OCI-LY7 (cell line): ENCODE data around the gene RASA4B. TPM values are rescaled to one million over a fixed set of nuclear protein-coding genes. Genes with fewer than 3 reads are reported as not detected.
"Not testable (repeated sequence)": the region's sequence is repeated elsewhere in the genome, so short reads cannot be mapped to it uniquely, and the experiment has no call there.

Source experiments
- BruUV-seq: library from RNA; stranded (reverse); fragments of 400-500 nt; replicated peaks from 2 replicates; lab custom pipeline; 2021; lab: Mats Ljungman, UMichigan
- CTCF ChIA-PET: fragments of 300-600 bp; sonication (Branson Sonifier 250); formaldehyde crosslinking; loops from one replicate; lab custom pipeline; 2022; ENCODE audit warnings: antibody characterized with exemption; ENCODE audit not compliant: unreplicated experiment; lab: Charles Lee
- POLR2A ChIA-PET: fragments of 300-600 bp; sonication (Branson Sonifier 250); formaldehyde crosslinking; loops from one replicate; lab custom pipeline; 2022; ENCODE audit warnings: antibody characterized with exemption; lab: Charles Lee
- DNase-seq: peaks from one replicate; pipeline ENCODE4 v3.0.0-alpha.2; 2015; ENCODE audit warnings: low spot score
- H2AFZ ChIP-seq: fragments of 200-600 bp; sonication (generic), shearing (Covaris generic); 2 replicates; pipeline ENCODE4 v1.6.1; 2014; ENCODE audit warnings: mild to moderate bottlenecking, antibody characterized with exemption, low read length, moderate library complexity
- H3K27ac ChIP-seq: fragments of 200-600 bp; sonication (generic); 2 replicates; pipeline ENCODE4 v1.5.1; 2014; ENCODE audit warnings: mixed run types, low read depth, mild to moderate bottlenecking, moderate library complexity, low read length, inconsistent platforms; ENCODE audit not compliant: poor library complexity, severe bottlenecking
- H3K36me3 ChIP-seq: fragments of 200-600 bp; sonication (generic); 2 replicates; pipeline ENCODE4 v1.6.1; 2014; ENCODE audit warnings: mild to moderate bottlenecking, antibody characterized with exemption, low read length, moderate library complexity, mixed read lengths; ENCODE audit not compliant: insufficient read depth
- H3K4me1 ChIP-seq: fragments of 200-600 bp; sonication (generic); 2 replicates; pipeline ENCODE4 v1.5.1; 2014; ENCODE audit warnings: mild to moderate bottlenecking, low read length; ENCODE audit not compliant: insufficient read depth, poor library complexity, severe bottlenecking
- H3K4me2 ChIP-seq: fragments of 200-600 bp; sonication (generic); 2 replicates; pipeline ENCODE4 v1.6.1; 2014; ENCODE audit warnings: mild to moderate bottlenecking, low read length
- H3K4me3 ChIP-seq: fragments of 200-600 bp; sonication (generic); 2 replicates; pipeline ENCODE4 v1.5.1; 2014; ENCODE audit warnings: mild to moderate bottlenecking, low read depth, low read length; ENCODE audit not compliant: poor library complexity, severe bottlenecking
- H3K79me2 ChIP-seq: fragments of 200-600 bp; sonication (generic); 2 replicates; pipeline ENCODE4 v1.6.1; 2016; ENCODE audit warnings: low read depth, mild to moderate bottlenecking, low read length, moderate library complexity, mixed read lengths; ENCODE audit not compliant: insufficient read depth
- H3K9me2 ChIP-seq: fragments of 200-600 bp; sonication (generic); 2 replicates; pipeline ENCODE4 v1.6.1; 2016; ENCODE audit warnings: mild to moderate bottlenecking, low read length, mixed read lengths; ENCODE audit not compliant: insufficient read depth
- H3K9me3 ChIP-seq: fragments of 200-600 bp; sonication (generic); 2 replicates; pipeline ENCODE4 v1.6.1; 2014; ENCODE audit warnings: mild to moderate bottlenecking, mixed run types, low read length, mixed read lengths
- H4K20me1 ChIP-seq: fragments of 200-600 bp; sonication (generic); 2 replicates; pipeline ENCODE4 v1.6.1; 2014; ENCODE audit warnings: mild to moderate bottlenecking, antibody characterized with exemption, low read length, moderate library complexity, mixed read lengths; ENCODE audit not compliant: insufficient read depth
- intact Hi-C: fragments of 100-400 bp; cut with micrococcal nuclease; formaldehyde crosslinking; loops from one replicate; pipeline ENCODE4 v1.10.0; 2022; ENCODE audit not compliant: unreplicated experiment
- total RNA-seq, 2 experiments: library from RNA; depleted of rRNA in 1 of 2; stranded (reverse); fragments of >200 nt in 1 of 2; shearing (Covaris generic) in 1 of 2; gene quantifications; 2 replicates each; pipeline ENCODE4 v1.2.3, GENCODE V29; 2014 to 2022

RASA4B gene
- total RNA-seq, 2 experiments from 2014 or later = 7.2 to 12.8 TPM

DNA sequence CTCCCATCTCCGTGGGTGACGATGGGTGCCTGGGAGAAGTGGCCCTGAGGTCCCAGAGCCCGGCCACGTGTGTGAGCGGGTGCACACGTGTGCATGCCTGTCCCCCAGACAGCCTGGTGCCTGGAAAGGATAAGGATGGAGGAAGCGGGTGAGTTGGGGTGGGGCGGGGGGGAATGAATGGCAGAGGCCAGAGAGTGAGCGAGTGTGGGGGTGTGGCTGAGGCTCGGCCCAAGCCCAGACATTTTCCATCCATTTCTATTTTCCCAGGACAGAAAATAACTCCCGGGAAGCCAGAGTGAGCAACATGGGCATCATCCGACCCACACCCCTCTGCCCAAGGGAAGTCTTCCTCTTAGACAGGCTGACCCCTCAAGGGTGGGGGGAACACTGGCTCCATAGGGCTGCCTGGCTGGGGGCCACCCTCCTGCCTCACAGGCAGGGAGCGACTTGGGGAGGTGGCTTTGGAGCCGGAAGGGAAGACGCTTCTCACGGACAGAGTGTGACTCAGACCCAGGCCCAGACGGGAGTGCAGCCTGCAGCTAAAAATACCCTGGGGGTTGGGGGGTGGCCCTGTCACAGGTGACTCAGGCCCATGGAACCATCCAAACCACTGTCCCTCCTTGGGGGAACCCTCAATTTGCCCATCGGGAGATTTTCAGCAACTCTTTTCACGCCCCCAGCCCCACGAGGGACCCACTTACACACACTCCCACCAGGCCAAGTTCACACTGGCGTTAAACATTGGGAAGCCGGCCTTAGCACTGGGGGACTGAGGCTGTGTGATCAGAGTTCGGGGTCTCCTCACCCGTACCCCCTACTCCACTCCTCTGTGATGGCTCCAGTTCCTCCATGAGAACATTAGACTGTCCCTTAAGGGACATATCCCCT lies 12.0 kb downstream of the RASA4B start:
- H3K9me3 ChIP-seq, DNase-seq, H3K79me2 ChIP-seq, BruUV-seq, intact Hi-C loops, H3K36me3 ChIP-seq, H3K4me3 ChIP-seq, H2AFZ ChIP-seq, H3K4me1 ChIP-seq, H3K9me2 ChIP-seq, CTCF ChIA-PET, H4K20me1 ChIP-seq, H3K4me2 ChIP-seq, POLR2A ChIA-PET, H3K27ac ChIP-seq: not testable (repeated sequence)

DNA sequence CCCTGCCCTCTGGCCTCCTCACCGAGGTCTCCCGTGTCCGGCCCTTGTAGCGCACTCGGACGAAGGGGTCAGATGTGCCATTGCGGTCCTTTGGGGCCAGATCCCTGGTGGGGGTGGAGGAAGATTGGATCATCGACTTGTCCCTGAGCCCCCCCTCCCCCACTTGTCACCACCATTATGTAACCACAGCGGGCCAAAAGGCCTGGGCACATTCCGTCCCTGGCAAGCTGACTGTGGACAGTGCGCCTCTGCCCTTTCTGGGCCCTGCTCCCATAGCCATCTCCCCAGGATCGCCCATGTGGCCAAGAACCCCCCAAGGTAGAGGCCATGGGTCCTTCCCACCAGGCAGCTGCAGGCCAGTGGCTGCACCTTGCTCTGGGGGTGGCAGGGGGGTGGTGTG lies 14.4 kb downstream of the RASA4B start:
- BruUV-seq, H3K4me2 ChIP-seq, H3K79me2 ChIP-seq, CTCF ChIA-PET, H3K27ac ChIP-seq, intact Hi-C loops, H3K36me3 ChIP-seq, H4K20me1 ChIP-seq, H3K4me1 ChIP-seq, DNase-seq, POLR2A ChIA-PET, H2AFZ ChIP-seq, H3K4me3 ChIP-seq, H3K9me2 ChIP-seq, H3K9me3 ChIP-seq: not testable (repeated sequence)

DNA sequence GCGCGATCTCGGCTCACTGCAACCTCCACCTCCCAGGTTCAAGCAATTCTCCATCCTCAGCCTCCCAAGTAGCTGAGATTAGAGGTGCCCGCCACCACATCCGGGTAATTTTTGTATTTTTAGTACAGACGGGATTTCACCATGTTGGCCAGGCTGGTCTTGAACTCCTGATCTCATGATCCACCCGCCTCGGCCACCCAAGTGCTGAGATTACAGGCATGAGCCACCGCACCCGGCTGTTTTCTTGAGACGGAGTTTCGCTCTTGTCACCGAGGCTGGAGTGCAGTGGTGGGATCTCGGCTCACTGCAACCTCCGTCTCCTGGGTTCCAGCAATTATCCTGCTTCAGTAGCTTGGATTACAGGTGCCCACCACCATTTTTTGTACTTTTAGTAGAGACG lies 19.3 kb downstream of the RASA4B start:
- POLR2A ChIA-PET, H3K4me1 ChIP-seq, H3K79me2 ChIP-seq, H4K20me1 ChIP-seq, H3K36me3 ChIP-seq, H3K9me2 ChIP-seq, H3K27ac ChIP-seq, H2AFZ ChIP-seq, H3K4me3 ChIP-seq, BruUV-seq, CTCF ChIA-PET, H3K9me3 ChIP-seq, DNase-seq, H3K4me2 ChIP-seq, intact Hi-C loops: not testable (repeated sequence)

DNA sequence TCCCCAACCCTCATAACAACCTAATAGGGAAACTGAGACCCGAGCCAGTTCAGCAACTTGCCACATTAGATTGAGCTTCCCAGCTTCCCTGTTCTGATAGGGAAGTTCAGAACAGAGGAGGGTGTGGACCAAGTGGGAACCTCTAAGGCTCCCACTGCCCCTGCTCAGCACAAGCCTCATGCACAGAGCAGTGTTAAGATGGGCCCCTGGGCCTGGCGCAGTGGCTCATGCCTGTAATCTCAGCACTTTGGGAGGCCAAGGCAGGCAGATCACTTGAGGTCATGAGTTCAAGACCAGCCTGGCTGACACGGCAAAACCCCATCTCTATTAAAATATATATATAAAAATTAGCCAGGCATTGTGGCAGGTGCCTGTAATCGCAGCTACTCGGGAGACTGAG lies 20.3 kb downstream of the RASA4B start:
- H3K4me3 ChIP-seq, H4K20me1 ChIP-seq, H3K27ac ChIP-seq, CTCF ChIA-PET, BruUV-seq, intact Hi-C loops, H3K4me1 ChIP-seq, H3K36me3 ChIP-seq, H3K79me2 ChIP-seq, H3K9me2 ChIP-seq, H2AFZ ChIP-seq, POLR2A ChIA-PET, H3K4me2 ChIP-seq, H3K9me3 ChIP-seq, DNase-seq: not testable (repeated sequence)

DNA sequence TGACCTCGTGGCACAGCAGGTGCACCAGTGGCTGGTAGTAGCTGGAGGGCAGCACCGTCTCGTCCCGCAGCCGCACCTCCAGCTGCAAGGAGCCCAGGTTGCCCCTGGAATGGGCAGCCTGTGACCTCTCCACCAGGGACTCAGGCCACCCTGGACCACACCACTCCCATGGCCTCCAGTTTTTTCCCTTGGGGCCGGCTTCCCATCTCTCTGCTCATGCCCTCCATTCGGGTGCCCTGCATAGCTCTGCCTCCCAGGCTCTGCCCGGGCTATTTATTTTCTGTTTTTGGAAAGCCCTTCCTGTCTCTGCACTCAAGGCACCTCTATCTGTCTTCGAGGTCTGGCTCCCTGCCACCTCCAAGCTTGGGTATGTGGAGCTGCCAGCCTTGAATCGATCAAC lies 20.7 kb downstream of the RASA4B start:
- H3K79me2 ChIP-seq, H3K4me1 ChIP-seq, intact Hi-C loops, H3K9me3 ChIP-seq, H3K27ac ChIP-seq, H2AFZ ChIP-seq, BruUV-seq, H3K4me3 ChIP-seq, H3K9me2 ChIP-seq, CTCF ChIA-PET, H3K36me3 ChIP-seq, H3K4me2 ChIP-seq, H4K20me1 ChIP-seq, DNase-seq, POLR2A ChIA-PET: not testable (repeated sequence)

DNA sequence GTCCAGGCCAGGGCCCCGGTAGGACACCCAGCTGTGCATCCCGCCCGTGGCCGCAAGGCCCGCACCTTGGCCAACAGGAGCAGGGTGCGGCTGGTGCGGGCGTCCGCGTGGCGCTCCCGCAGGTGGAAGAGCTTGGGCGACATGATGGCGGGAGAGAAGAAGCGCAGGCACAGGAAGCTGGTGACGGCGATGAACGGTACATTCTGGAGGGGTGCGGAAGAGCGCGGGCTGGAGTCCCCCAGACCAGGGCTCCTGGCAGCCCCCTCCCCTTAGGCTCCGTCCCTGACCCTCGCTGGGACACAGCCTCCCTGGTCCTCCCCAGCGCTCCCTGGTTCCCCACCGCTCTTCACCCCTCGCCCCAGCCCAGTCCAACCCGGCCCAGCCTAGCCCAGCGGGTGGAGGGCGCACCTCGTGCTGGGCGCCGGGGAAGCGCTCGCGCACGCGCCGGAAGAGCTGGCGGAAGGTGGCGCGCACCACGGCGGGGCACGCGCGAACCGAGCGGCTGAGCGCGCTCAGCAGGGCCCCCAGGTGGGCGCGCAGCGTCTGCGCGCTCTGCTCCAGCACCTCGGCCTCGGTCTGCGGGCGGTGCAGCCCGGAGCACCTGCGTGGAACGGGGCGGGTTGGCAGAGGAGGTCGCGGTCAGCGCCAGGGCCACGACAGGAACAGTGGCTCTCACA lies 23.0 kb downstream of the RASA4B start:
- H3K27ac ChIP-seq, H3K4me1 ChIP-seq, H3K79me2 ChIP-seq, intact Hi-C loops, H2AFZ ChIP-seq, H3K9me3 ChIP-seq, H3K4me3 ChIP-seq, H3K9me2 ChIP-seq, DNase-seq, CTCF ChIA-PET, POLR2A ChIA-PET, BruUV-seq, H4K20me1 ChIP-seq, H3K4me2 ChIP-seq, H3K36me3 ChIP-seq: not testable (repeated sequence)
